HepG2 (cell line): ENCODE measurements around the gene ITK. TPM values are rescaled to one million over a fixed set of nuclear protein-coding genes. Genes with fewer than 3 reads are reported as not detected.

Experiments
- CHD4 ChIP-seq: fragments of 200-600 bp; sonication (generic); IDR thresholded peaks from 2 replicates; pipeline ENCODE4 v1.7.0; 2017; ENCODE audit warnings: mild to moderate bottlenecking, low read length, borderline replicate concordance
- DPF2 ChIP-seq: sonication (generic); formaldehyde crosslinking; IDR thresholded peaks from 2 replicates; pipeline ENCODE4 v1.4.0; 2020; ENCODE audit warnings: mild to moderate bottlenecking, low read depth, missing genetic modification reagents, borderline replicate concordance
- FOSL2 ChIP-seq: sonication (generic); formaldehyde crosslinking; IDR thresholded peaks from 2 replicates; pipeline ENCODE4 v1.4.0; 2020; ENCODE audit warnings: missing genetic modification reagents
- HNF4G ChIP-seq, 2 experiments: sonication (generic) in 1 of 2; formaldehyde crosslinking in 1 of 2; IDR thresholded peaks; 2 replicates each; pipeline versions ENCODE4 v1.4.0 to v1.6.1; 2011 to 2020; ENCODE audit warnings: borderline replicate concordance in 2 of 2, low read depth in 2 of 2, mild to moderate bottlenecking in 2 of 2, low read length in 1 of 2, missing genetic modification reagents in 1 of 2, moderate library complexity in 1 of 2
- HOXA3 ChIP-seq: sonication (generic); formaldehyde crosslinking; IDR thresholded peaks from 2 replicates; pipeline ENCODE4 v1.5.0; 2020; ENCODE audit warnings: missing genetic modification reagents
- NCOA2 ChIP-seq: sonication (generic); formaldehyde crosslinking; IDR thresholded peaks from 2 replicates; pipeline ENCODE4 v1.8.0; 2022; ENCODE audit warnings: inconsistent platforms
- NCOR1 ChIP-seq: fragments of 200-600 bp; sonication (generic); IDR thresholded peaks from 2 replicates; pipeline ENCODE4 v1.7.0; 2017; ENCODE audit warnings: antibody characterized with exemption, low read length, borderline replicate concordance
- NR2F1 ChIP-seq, 2 experiments: fragments of 450-650 bp in 1 of 2; formaldehyde crosslinking in 1 of 2; IDR thresholded peaks; 2 replicates each; pipeline versions ENCODE4 v1.5.0 to v1.6.1; 2016 to 2020; ENCODE audit warnings: mild to moderate bottlenecking in 1 of 2, missing compliant biosample characterization in 1 of 2, missing genetic modification reagents in 1 of 2, moderate library complexity in 1 of 2
- NR2F2 ChIP-seq: IDR thresholded peaks from 2 replicates; pipeline ENCODE4 v1.6.1; 2012; ENCODE audit warnings: low read depth, inconsistent platforms, borderline replicate concordance
- PAXIP1 ChIP-seq: sonication (generic); formaldehyde crosslinking; conservative IDR thresholded peaks from 2 replicates; pipeline ENCODE4 v1.4.0; 2020; ENCODE audit warnings: mild to moderate bottlenecking, missing genetic modification reagents, moderate library complexity
- PHF21A ChIP-seq: sonication (generic); formaldehyde crosslinking; IDR thresholded peaks from 2 replicates; pipeline ENCODE4 v1.5.0; 2020; ENCODE audit warnings: mild to moderate bottlenecking, missing genetic modification reagents
- ZKSCAN8 ChIP-seq: IDR thresholded peaks from 2 replicates; pipeline ENCODE4 v1.6.1; 2016; ENCODE audit warnings: borderline replicate concordance, missing genetic modification reagents, missing compliant biosample characterization
- ZNF24 ChIP-seq: fragments of 450-650 bp; IDR thresholded peaks from 2 replicates; pipeline ENCODE4 v1.6.1; 2017; ENCODE audit warnings: antibody characterized with exemption, mild to moderate bottlenecking
- ZNF282 ChIP-seq: fragments of 450-650 bp; IDR thresholded peaks from 2 replicates; pipeline ENCODE4 v1.6.1; 2018; ENCODE audit not compliant: partially characterized antibody
- ZNF331 ChIP-seq: sonication (generic); formaldehyde crosslinking; IDR thresholded peaks from 2 replicates; pipeline ENCODE4 v1.4.0; 2020; ENCODE audit warnings: missing genetic modification reagents
- polyA plus RNA-seq, 8 experiments: library from polyadenylated mRNA; depleted of rRNA in 3 of 8; stranded (reverse) in 7 of 8; unstranded in 1 of 8; fragments of >200 nt; fragmentation: Illumina TruSeq in 4 of 8; extraction: Trizol in 4 of 8; gene quantifications; 2 replicates each; pipeline versions ENCODE4 v1.2.1 to v1.2.3, GENCODE V29; 2011 to 2016; ENCODE audit warnings: low read depth in 4 of 8, missing spikeins in 1 of 8, mixed read lengths in 1 of 8; ENCODE audit not compliant: insufficient read depth in 1 of 8
- total RNA-seq, 5 experiments: library from RNA; depleted of rRNA; stranded (reverse); fragments of >200 nt; fragmentation: Illumina TruSeq; extraction: Trizol; gene quantifications; 2 replicates each; pipeline ENCODE4 v1.2.3, GENCODE V29; 2016; ENCODE audit warnings: low read depth in 1 of 5
- TF ChIP-seq, protein P1 (sequence below): sonication (generic); formaldehyde crosslinking; IDR thresholded peaks from 2 replicates; pipeline ENCODE4 v1.8.0; 2022; ENCODE audit warnings: missing genetic modification reagents, mild to moderate bottlenecking, moderate library complexity, borderline replicate concordance
- TF ChIP-seq, protein P2 (sequence below): sonication (generic); formaldehyde crosslinking; IDR thresholded peaks from 2 replicates; pipeline ENCODE4 v1.8.1; 2023; ENCODE audit warnings: mild to moderate bottlenecking, inconsistent platforms, moderate library complexity, missing genetic modification reagents, borderline replicate concordance
- TF ChIP-seq, protein P3 (sequence below): sonication (generic); formaldehyde crosslinking; IDR thresholded peaks from 2 replicates; pipeline ENCODE4 v1.4.0; 2020; ENCODE audit warnings: missing genetic modification reagents
- TF ChIP-seq, protein P4 (sequence below): sonication (generic); formaldehyde crosslinking; IDR thresholded peaks from 2 replicates; pipeline ENCODE4 v1.5.1; 2020; ENCODE audit warnings: mild to moderate bottlenecking, moderate library complexity, missing genetic modification reagents

Gene ITK
- total and polyA plus RNA-seq, 2 of the 13 experiments (the other 11 are each of a cell fraction or from before 2014, with no cell fraction given) = 0.01 TPM; not detected in 1

DNA sequence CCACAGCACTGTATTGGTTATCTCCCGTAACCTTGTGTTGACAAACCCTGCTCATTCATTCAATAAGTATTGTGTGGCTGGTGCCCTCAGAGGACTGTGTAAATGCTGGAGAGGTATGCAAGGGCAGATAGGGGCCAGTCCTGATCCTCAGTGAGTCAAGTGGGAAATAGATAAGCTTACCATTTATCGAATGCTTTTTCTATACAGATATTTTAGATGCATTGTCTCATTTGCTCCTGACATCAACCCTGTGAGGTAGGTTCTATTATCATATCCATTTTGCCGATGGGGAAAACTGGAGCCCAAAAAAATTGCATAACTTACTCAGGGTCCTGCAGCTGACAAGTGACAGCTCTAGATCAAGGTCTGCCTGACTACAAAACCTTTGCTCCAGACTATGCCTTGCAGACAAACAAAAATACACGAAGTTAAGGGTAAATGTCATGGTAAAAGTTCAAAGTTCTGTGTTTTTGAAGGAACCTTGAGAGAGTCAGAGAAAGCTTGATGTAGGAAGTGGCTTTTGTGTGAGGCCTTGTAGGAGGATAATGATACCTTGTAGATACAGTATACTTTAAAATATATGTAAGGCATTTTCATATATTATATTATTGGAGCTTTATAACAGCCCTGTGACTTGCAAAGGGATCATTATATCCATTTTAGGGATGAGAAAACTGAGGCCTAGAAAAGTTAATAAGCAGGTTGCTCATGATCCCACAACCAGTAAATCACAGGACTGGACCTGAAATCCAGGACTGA lies 107.9 kb downstream of the ITK start (continued):
- peak; percentile 50; the same call in 1 of the 2 replicates for TF ChIP-seq HOXA3
- peak; percentile 31 for TF ChIP-seq DPF2 (CRISPR knock-in tag)
- peak; percentile 8 to 68; a peak in 2 of 4 replicates for TF ChIP-seq NR2F1 (CRISPR knock-in tag; IDR thresholded peaks at IDR 0.05)
- no peak for TF ChIP-seq ZNF24
- TF ChIP-seq ZKSCAN8 = peak; percentile 33; the same call in 1 of the 2 replicates
- TF ChIP-seq, protein P1, sequence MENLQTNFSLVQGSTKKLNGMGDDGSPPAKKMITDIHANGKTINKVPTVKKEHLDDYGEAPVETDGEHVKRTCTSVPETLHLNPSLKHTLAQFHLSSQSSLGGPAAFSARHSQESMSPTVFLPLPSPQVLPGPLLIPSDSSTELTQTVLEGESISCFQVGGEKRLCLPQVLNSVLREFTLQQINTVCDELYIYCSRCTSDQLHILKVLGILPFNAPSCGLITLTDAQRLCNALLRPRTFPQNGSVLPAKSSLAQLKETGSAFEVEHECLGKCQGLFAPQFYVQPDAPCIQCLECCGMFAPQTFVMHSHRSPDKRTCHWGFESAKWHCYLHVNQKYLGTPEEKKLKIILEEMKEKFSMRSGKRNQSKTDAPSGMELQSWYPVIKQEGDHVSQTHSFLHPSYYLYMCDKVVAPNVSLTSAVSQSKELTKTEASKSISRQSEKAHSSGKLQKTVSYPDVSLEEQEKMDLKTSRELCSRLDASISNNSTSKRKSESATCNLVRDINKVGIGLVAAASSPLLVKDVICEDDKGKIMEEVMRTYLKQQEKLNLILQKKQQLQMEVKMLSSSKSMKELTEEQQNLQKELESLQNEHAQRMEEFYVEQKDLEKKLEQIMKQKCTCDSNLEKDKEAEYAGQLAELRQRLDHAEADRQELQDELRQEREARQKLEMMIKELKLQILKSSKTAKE (CRISPR knock-in tag) = peak; percentile 71; the same call in 1 of the 2 replicates
- TF ChIP-seq, protein P2, sequence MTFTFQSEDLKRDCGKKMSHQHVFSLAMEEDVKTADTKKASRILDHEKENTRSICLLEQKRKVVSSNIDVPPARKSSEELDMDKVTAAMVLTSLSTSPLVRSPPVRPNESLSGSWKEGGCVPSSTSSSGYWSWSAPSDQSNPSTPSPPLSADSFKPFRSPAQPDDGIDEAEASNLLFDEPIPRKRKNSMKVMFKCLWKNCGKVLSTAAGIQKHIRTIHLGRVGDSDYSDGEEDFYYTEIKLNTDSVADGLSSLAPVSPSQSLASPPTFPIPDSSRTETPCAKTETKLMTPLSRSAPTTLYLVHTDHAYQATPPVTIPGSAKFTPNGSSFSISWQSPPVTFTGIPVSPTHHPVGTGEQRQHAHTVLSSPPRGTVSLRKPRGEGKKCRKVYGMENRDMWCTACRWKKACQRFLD = no peak
- TF ChIP-seq, protein P3, sequence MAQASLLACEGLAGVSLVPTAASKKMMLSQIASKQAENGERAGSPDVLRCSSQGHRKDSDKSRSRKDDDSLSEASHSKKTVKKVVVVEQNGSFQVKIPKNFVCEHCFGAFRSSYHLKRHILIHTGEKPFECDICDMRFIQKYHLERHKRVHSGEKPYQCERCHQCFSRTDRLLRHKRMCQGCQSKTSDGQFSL = no peak
- TF ChIP-seq CHD4 = peak; percentile 91
- TF ChIP-seq, protein P4, sequence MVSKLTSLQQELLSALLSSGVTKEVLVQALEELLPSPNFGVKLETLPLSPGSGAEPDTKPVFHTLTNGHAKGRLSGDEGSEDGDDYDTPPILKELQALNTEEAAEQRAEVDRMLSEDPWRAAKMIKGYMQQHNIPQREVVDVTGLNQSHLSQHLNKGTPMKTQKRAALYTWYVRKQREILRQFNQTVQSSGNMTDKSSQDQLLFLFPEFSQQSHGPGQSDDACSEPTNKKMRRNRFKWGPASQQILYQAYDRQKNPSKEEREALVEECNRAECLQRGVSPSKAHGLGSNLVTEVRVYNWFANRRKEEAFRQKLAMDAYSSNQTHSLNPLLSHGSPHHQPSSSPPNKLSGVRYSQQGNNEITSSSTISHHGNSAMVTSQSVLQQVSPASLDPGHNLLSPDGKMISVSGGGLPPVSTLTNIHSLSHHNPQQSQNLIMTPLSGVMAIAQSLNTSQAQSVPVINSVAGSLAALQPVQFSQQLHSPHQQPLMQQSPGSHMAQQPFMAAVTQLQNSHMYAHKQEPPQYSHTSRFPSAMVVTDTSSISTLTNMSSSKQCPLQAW (CRISPR knock-in tag) = 0 out of 2 replicates have a peak, but pooled peaks have one; percentile 61
- 0 out of 2 replicates have a peak, but pooled peaks have one; percentile 63 for TF ChIP-seq NR2F2
- peak; percentile 62 for TF ChIP-seq FOSL2 (CRISPR knock-in tag)
- no peak for TF ChIP-seq ZNF282
- TF ChIP-seq NCOA2 = peak; percentile 41; the same call in 1 of the 2 replicates
- TF ChIP-seq PAXIP1 (CRISPR knock-in tag) = peak; percentile 86
- TF ChIP-seq NCOR1 = peak; percentile 93
- TF ChIP-seq HNF4G (IDR thresholded peaks at IDR 0.05; ENCODE audit: borderline replicate concordance, low read depth, low read length) = peak; percentile 79
- no peak; the same call in 1 of the 2 replicates for TF ChIP-seq HNF4G (CRISPR knock-in tag; IDR thresholded peaks at IDR 0.05; ENCODE audit: borderline replicate concordance, low read depth)
- TF ChIP-seq PHF21A (CRISPR knock-in tag) = 0 out of 2 replicates have a peak, but pooled peaks have one; percentile 65
- TF ChIP-seq ZNF331 (CRISPR knock-in tag) = no peak; the same call in 1 of the 2 replicates
